Testis (tissue), 2 donors: ENCODE measurements around the gene TFF2.

Experiments used
- CTCF ChIP-seq, 3 experiments: fragments of 450-650 bp in 2 of 3; fragments of 200-600 bp in 1 of 3; sonication (generic) in 1 of 3; IDR thresholded peaks; one replicate each; pipeline ENCODE4 v1.5.1; 2016 to 2019; ENCODE audit warnings: antibody characterized with exemption in 3 of 3, mild to moderate bottlenecking in 2 of 3, moderate library complexity in 1 of 3
- POLR2A ChIP-seq: fragments of 450-650 bp; IDR thresholded peaks from one replicate; pipeline ENCODE4 v1.6.1; 2017; ENCODE audit warnings: antibody characterized with exemption, mild to moderate bottlenecking, moderate library complexity

- TF ChIP-seq POLR2A, result no peak
- no peak for TF ChIP-seq CTCF (IDR thresholded peaks at IDR 0.05)
These were observed 47.7 kb upstream of the TFF2 start for GRCh38 chr21:42398436-42399028.
